ENCODE results near the gene RNF169. TPM values are rescaled to one million over a fixed set of nuclear protein-coding genes. Genes with fewer than 3 reads are reported as not detected.

RNF169 gene, protein sequence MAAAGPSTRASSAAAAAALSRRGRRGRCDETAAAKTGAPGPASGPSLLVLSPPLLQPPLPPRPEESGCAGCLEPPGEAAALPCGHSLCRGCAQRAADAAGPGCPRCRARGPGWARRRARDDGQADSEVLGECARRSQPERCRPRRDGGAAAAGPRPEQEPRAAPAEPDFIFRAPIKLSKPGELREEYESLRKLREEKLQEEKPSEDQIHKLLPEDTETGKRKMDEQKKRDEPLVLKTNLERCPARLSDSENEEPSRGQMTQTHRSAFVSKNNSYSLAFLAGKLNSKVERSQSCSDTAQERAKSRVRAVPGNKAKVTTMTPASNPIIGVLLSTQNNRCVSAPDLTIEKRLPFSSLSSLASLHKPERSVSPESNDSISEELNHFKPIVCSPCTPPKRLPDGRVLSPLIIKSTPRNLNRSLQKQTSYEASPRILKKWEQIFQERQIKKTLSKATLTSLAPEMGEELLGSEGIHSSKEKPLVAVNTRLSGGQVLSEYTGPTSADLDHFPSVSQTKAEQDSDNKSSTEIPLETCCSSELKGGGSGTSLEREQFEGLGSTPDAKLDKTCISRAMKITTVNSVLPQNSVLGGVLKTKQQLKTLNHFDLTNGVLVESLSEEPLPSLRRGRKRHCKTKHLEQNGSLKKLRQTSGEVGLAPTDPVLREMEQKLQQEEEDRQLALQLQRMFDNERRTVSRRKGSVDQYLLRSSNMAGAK
- 40.7 and 44.9 TPM in 2 replicates for total RNA-seq

DNA sequence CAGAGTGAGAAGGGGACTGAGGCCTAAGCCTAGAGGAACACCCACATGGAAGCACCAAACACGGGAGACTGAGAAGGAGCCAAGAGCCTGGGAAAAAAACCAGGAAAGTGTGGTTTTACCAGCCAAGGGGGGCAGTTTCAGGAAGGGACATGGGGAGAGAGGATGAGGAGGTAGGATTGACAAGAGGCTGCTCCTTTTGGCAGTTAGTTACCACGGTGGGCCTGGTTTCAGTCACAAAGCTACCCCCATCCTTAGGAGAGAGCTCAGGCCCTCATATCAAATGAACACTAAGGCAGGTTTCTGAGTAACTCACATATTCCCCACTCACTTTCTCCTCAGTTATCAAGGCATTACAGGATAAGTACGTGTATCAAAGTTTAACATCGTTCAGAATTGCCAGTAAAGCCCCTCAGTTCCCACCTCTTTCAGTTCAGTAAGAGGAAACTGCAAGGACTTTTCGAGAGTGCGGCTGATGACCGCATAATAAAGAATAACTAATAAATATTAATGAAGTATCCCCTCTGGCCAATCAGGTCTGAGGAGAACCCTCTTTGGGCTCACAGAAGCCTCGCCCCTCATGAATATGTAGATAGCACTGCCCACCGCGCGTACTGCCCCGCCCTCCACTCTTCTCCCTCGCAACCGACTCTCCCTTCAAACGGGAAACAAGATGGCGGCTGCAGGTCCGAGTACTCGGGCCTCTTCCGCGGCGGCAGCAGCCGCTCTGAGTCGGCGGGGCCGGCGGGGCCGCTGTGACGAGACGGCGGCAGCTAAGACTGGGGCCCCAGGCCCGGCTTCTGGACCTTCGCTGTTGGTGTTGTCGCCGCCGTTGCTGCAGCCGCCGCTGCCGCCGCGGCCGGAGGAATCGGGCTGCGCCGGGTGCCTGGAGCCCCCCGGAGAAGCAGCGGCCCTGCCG lies at the start of gene RNF169:
Gene RNF169 (plus strand): TSS at position 639 of the 916 bp plus-strand sequence. CDS start 32 bp downstream, at position 671.

GRCh38 chr11:74731301-74732094 lies 17.2 kb upstream of the RNF169 start, which contains the start of gene CHRDL2:
Gene CHRDL2, minus strand, starts transcription at chr11:74731426. Its CDS starts 538 bp downstream, at chr11:74730888.

Small RNA genes within 50 kb of the gene (small RNA-seq; reads per million reads assigned to genes)
- gene MIR4696 = not detected
- not detected for gene RN7SL239P

Other genes starting within 250 kb of the RNF169 start
- 16.4 and 22.6 TPM in 2 replicates for gene POLD3, start 156.3 kb upstream of the RNF169 start, total RNA-seq
- not detected in 2 replicates for gene CHRDL2, start 17.4 kb upstream of the RNF169 start, total RNA-seq
- gene XRRA1, start 200.2 kb downstream of the RNF169 start, total RNA-seq = 9.9 and 17.3 TPM in 2 replicates
- gene SPCS2, start 200.4 kb downstream of the RNF169 start, total RNA-seq = 52.5 and 55.9 TPM in 2 replicates
- 6.6 and 10.3 TPM in 2 replicates for gene NEU3, start 240.1 kb downstream of the RNF169 start, total RNA-seq

All from thoracic aorta endothelial cell (primary cell).